Activated T-helper 1 cell treated with anti-CD3 and anti-CD28 coated beads, Interleukin-2, amount 50 U/mL, for 16 hours (primary cell): Measurements from ENCODE around the gene BCL11A.

ENCODE experiments used
- DNase-seq, 2 donors: peaks; one replicate each; pipeline ENCODE4 v3.0.0-alpha.2; 2020; ENCODE audit warnings: low read depth in 1 of 2, low spot score in 1 of 2

The BCL11A gene

DNA sequence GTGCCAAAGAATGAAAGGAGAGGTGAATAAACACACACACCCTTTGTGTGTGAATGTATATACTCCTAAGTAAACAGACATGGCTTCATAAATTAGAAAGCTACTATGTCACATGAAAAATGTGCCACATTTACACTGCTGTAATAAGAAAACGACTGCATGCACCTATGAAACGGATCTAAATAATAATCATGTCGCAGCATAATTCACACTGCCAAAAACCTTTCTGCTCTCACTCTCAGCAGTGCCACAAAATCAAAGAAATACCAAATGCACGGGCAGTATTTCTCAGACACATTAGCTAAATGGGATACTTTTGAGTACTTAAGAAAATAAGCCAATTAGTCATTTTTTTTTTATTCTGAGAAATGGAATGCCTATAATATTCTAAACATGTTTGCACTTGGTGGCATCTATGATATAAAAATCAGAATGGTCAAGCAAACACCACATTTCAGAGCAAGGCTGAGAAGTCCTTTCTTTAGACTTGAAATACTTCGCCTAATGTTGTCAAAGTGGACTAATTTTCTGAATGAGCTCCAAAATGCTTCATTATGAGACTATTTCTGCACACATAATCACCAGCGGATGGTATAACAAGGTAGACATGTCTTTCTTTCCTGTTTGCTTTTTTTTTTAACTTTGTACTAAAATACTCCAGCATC, 6.6 kb downstream of the BCL11A start:
- DNase-seq = no peak

DNA sequence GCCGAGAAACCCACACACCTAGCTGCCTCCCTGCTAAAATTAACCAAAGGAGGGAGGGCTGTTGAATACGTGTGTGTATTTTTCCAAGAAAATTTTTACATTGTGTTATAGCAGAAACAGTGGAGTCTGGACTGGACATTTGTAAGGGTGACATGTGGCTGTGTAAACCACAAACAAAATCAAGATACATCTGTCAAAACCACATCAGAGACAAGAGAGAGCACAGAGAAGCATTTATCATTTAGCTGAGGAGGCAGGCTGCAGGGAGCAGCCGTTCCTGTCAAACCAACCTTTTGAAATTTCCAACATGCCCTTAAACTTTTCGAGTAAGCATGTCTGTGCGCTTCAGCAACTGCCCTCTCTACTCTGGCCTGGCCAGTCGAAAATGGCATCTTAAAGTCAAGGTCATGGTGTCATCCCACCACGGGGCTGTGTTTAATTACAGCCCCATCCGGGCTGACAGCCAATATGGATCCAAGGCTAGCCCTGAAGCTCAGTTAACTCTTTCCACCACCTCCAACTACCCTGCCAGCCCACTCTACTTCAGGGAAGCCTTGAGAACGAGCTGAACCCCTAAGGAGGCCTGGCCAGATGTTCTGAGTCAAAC, 8.4 kb downstream of the BCL11A start:
- no peak for DNase-seq

DNA sequence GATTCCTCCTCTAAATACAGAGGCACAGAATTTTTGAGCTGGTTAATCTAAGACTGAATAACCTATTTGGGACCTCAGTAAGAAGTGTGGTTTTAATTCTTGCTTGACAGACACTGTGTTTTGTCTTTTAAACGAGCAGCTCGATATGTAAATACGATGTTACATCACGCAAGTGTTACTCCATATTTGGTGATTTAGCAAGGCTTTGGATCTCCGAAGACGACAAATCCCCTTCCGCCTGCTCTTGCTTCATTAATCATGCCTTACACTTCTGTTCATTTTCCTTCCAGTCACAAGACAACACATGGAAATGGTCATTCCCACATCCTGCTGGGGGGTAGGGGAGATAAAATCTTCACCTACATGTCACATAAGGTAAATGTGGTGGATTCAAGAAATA, 9.4 kb downstream of the BCL11A start:
- DNase-seq = no peak

DNA sequence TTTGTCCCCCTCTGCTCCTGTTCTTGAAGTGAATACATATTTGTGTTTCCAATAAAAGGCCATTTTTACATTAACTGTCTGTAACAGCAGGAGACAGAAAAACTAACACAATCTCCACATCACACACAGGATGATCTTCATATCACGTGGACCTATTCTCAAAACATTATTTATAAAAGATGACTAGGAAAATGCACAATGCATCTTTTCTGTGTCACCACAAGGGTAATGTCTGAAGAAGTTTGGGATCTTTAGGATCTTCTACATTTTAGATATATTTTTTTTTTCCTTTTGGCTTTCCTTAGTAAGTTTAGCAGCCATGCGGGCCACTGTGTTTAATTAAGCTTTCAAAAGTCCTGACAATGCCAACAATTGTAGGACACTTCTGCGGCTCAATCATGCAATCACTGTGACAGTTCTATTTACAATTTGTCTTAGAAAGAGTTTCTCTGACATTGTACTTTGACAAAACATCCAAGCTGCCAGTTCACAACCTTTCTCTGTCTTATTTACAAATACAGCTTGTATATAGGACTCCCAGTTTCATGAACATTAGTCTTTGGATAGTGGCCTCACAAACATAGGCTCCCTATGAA, 12.3 kb downstream of the BCL11A start:
- no peak for DNase-seq

DNA sequence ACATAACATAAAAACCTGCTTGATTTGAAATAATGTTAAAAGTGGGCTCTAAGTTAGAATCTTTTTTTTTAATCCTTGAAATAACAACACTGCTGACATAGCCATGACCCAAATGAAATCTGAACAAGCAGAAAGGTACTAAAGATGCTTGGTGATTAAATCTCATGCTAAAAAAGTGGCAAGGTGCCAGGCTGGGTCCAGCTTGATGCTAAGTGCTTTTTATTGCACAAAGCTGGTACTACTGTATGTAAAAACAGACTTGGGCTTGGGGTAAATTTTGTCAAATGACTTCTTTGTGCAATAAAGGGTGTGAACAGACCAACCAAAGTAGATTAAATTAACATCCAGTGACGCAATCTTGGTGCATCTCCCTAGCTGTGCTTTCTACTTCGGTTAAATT, 13.4 kb downstream of the BCL11A start:
- no peak for DNase-seq

DNA sequence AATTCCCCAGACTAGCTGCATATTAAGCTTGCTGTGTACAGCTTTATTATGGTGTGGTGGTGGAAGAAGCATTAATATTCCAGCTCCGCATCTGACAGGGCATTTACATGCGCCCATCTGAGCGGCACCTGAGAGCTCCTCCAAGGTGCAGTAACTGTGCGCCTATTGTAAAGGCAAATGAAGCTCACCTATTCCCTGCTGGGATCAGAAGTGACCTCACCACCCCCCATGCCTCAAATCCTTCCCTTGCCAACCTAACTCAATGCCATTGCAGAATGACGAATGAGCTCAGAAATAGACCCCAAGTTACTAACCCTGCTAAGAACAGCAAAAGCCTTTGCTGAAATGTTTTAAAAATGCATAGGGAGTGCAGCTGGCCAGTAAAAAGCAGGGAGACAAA, 14.3 kb downstream of the BCL11A start:
- DNase-seq = no peak

GRCh38 chr2:60538101-60538500, 15.4 kb downstream of the BCL11A start:
- no peak for DNase-seq

DNA sequence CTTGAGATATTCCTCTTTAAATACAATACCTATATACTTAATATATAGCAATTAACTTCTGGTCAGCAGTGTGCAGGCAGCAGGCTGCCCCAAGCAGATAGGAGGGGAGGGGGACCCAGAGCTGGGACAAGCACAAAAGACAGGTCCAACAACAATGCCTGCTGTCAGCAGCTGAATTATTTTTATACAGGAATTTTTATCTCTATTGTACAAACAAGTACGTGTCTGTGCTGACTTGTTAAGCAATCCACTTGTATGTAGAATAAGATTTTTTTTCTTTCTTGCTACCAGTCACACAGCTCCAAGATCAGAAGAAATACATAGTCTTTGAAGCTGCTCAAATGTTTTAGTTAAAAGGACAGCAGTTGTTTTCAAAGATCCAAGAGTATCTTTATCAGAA, 16.7 kb downstream of the BCL11A start:
- DNase-seq = no peak

DNA sequence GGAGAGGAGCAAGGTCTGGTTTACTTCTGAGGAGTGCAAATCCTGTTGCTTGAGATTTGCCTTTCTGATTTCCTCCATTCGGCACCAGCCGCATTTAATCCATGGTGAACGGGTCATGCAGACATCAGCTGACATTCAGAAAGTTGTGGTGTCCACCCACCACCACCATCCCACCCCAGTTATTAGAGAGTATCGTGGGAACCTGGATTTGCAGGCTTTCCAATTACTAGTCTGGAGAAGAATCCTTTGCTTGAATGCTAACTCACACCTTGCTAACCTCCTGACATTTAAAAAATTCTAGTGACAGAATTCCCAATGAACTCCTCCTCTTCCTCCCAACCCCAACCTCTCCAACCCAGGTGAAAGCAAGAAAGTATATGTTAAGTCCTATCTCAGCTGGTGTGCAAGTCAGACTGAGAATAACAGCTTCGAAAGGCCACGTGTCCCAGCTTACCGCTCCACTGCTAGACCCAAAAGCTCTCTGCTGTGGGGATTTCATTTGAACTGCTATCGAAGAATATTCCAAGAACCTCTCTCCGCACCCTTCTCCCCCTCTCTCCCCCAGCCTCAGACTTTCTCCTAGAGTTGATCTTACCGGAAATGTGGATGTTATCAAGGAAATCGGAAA, 17.7 kb downstream of the BCL11A start:
- DNase-seq = no peak

DNA sequence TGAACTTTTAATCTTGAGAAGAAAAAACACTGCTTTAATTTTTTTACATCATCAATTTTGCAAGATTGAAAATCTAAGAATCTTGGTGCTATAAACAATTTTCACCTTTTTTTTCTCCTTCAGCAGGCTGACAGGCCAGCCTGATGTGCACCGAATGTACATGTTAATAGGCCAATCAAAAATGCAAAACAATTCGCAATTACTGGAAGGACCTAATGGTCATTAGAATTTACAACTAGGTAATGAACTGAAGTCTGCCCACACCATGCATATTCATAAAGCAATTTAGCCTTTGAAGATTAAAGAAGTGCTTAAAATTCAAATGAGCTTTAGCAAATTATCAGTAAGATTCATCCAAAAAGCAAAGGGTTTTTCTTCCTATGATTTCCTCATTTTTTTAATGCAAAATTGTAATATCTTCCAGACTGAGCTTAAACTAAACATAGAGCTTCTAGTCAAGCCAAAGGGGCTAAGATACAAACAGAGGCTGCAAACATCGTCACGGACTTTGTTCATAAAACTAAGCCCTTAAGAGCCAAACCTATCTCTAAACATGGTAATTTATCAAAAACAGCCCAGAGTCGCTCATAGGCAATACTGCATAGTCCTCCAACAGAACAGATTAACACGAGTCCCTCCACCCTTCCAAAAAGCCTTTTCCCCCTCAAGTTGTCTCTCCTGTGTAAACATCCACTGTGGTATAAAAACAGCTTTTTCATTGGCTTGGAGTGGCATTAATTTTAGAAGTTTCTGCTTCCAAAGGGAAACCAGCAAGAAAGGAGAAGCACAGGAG, 18.4 kb downstream of the BCL11A start:
- no peak for DNase-seq

GRCh38 chr2:60534052-60534685, 19.3 kb downstream of the BCL11A start:
- DNase-seq = no peak

GRCh38 chr2:60533101-60534051, 20.1 kb downstream of the BCL11A start:
- DNase-seq = no peak

DNA sequence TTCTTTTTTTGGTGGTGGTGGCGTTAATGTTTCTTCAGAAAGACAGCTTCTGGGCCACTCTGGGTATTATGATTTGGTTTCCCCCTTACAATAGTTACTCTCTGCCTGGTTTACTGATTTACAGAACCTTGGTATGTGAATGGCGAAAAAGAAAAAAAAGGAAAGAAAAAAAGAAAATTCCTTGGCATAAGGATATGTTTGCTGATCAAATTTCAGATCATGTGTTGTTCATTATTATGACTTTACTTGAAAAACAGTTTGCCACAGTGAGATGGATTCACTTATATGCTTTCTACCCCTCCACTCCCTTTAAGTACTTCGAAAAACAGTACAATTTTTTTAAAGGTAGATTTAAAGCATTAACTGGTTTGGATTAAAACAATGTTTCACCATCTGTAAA, 21.0 kb downstream of the BCL11A start:
- DNase-seq = no peak

GRCh38 chr2:60531701-60532133, 21.7 kb downstream of the BCL11A start:
- DNase-seq = no peak

GRCh38 chr2:60530660-60531281, 22.7 kb downstream of the BCL11A start:
- DNase-seq = no peak

DNA sequence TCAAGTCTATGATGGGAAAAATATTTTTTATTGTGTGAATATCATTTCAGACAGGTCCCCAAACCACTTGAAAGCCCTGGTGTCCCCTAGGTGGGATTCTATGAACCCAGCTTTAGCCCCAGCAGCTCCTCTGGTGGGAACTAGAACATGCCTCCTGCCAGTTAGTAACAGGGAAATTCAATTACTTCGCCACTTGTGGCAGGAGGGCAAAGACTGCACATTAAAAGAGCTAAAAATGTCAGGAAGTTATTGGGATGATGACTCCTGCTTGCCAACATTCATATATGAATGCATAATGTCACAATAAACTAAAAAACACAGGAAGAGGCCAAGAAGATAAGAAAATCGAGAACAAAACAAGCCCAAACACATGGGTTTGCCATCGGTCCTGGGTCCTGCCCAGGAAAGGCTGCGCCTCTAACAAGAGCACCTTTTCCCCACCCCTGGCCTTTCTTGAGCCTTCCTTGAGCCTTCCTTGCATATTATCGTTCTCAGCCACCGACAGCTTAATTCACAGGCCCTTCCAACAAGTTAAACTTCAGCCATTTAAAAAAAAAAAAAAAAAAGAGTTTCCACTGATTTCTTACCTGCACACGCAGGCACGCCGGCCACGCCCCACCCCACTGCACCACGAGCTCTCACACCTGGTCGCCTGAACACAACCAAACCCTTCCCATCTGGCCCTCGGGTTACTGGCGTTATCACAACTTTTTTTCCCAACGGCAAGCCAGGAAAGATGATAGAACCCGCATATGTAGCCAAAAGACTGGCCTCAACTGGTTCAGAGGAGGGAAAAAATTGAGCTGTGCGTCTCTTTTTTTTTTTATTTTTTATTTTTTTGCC, 23.4 kb downstream of the BCL11A start:
- no peak for DNase-seq

- DNase-seq = no peak
Observed at GRCh38 chr2:60529136-60529784, 24.2 kb downstream of the BCL11A start.
